Smooth muscle cell (in vitro differentiated cells): ENCODE measurements around the gene NKAIN2. TPM values are rescaled to one million over a fixed set of nuclear protein-coding genes. Genes with fewer than 3 reads are reported as not detected.
"Not testable (repeated sequence)": the region's sequence is repeated elsewhere in the genome, so short reads cannot be mapped to it uniquely, and the experiment has no call there.

Experiments
- DNase-seq: peaks from one replicate; lab custom pipeline; 2025; ENCODE audit not compliant: unreplicated experiment; lab: John Stamatoyannopoulos, UW
- H2AFZ ChIP-seq: fragments of 200-600 bp; sonication (generic); 2 replicates; pipeline ENCODE4 v1.6.0; 2016; ENCODE audit warnings: antibody characterized with exemption, low read depth, mild to moderate bottlenecking
- H3F3A ChIP-seq: fragments of 200-600 bp; sonication (generic); 2 replicates; pipeline ENCODE4 v1.6.0; 2017; ENCODE audit warnings: antibody characterized with exemption, low read depth
- H3K27ac ChIP-seq: fragments of 200-600 bp; sonication (generic); 2 replicates; pipeline ENCODE4 v1.5.1; 2016; ENCODE audit warnings: low read depth, mild to moderate bottlenecking
- H3K27me3 ChIP-seq: fragments of 200-600 bp; sonication (generic); 2 replicates; pipeline ENCODE4 v1.6.1; 2016; ENCODE audit warnings: low read depth, mild to moderate bottlenecking
- H3K36me3 ChIP-seq: fragments of 200-600 bp; sonication (generic); 2 replicates; pipeline ENCODE4 v1.5.1; 2016; ENCODE audit warnings: low read depth
- H3K4me1 ChIP-seq: fragments of 200-600 bp; sonication (generic); 2 replicates; pipeline ENCODE4 v1.5.1; 2016; ENCODE audit warnings: low read depth
- H3K4me2 ChIP-seq: fragments of 200-600 bp; sonication (generic); 2 replicates; pipeline ENCODE4 v1.6.0; 2016; ENCODE audit warnings: mild to moderate bottlenecking
- H3K4me3 ChIP-seq: fragments of 200-600 bp; sonication (generic); 2 replicates; pipeline ENCODE4 v1.5.1; 2016; ENCODE audit warnings: mild to moderate bottlenecking
- H3K79me2 ChIP-seq: fragments of 200-600 bp; sonication (generic); 2 replicates; pipeline ENCODE4 v1.6.0; 2016; ENCODE audit warnings: low read depth, mild to moderate bottlenecking
- H3K9ac ChIP-seq: fragments of 200-600 bp; sonication (generic); 2 replicates; pipeline ENCODE4 v1.6.0; 2016; ENCODE audit warnings: low read depth
- H3K9me3 ChIP-seq: fragments of 200-600 bp; sonication (generic); replicated peaks from 2 replicates; pipeline ENCODE4 v1.5.1; 2016; ENCODE audit warnings: low read depth
- H4K20me1 ChIP-seq: fragments of 200-600 bp; sonication (generic); 2 replicates; pipeline ENCODE4 v1.6.0; 2016; ENCODE audit warnings: low read depth
- WGBS: methylation state at CpG from one replicate; pipeline ENCODE4 v1.1.7; 2016; ENCODE audit warnings: low lambda C conversion rate; 5-methylcytosine and 5-hydroxymethylcytosine counted together
- polyA plus RNA-seq: library from polyadenylated mRNA; unstranded; fragments of >200 nt; fragmentation: Nextera tagmentation; extraction: Ambion mirVana; gene quantifications from 2 replicates; pipeline ENCODE4 v1.2.1, GENCODE V29; 2016
- total RNA-seq: library from RNA; depleted of rRNA; stranded (reverse); fragments of >200 nt; gene quantifications from 2 replicates; pipeline ENCODE4 v1.2.3, GENCODE V29; 2014
- TF ChIP-seq, protein P1 (sequence below): fragments of 200-600 bp; sonication (generic); IDR thresholded peaks from 2 replicates; pipeline ENCODE4 v1.5.1; 2017; ENCODE audit warnings: borderline replicate concordance, mild to moderate bottlenecking, antibody characterized with exemption; ENCODE audit not compliant: insufficient read depth, poor library complexity, severe bottlenecking

NKAIN2 gene
- total and polyA plus RNA-seq, 2 experiments from 2014 or later, result 0.09 TPM; not detected in 1

DNA sequence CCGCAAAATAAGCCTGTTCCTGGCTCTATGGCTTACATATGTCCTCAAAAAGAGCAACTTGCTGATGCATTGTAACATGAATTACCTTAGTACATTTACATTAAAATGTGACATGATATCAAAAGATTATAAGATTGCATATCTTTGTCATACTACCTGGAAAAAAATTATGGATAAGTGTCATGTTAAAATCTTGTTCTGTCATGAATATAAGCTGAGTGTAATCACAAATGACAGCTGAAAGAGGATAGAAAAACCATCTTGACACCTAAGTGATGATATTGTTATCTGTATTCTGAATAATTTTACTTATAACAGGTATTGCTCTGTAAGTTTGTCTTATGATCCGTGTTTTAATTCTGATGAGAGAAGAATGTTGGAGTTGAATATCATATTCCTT, 655.6 kb downstream of the NKAIN2 start:
- Histone ChIP-seq H3K27ac (no peak overlapping the region), H3K27me3 (peaks cover 3% of the 10 kb centered on the region), H3K9me3 (no peaks in the 10 kb centered on the region), H3K36me3 (no peaks in the 10 kb centered on the region), H3K4me3 (no peak overlapping the region), H3K4me1 (no peaks in the 10 kb centered on the region), H4K20me1 (no peaks in the 10 kb centered on the region), H3F3A (no peaks in the 10 kb centered on the region), H3K9ac (no peak overlapping the region), H3K79me2 (no peaks in the 10 kb centered on the region), H2AFZ (no peak overlapping the region), H3K4me2 (no peak overlapping the region)
- TF ChIP-seq, protein P1, sequence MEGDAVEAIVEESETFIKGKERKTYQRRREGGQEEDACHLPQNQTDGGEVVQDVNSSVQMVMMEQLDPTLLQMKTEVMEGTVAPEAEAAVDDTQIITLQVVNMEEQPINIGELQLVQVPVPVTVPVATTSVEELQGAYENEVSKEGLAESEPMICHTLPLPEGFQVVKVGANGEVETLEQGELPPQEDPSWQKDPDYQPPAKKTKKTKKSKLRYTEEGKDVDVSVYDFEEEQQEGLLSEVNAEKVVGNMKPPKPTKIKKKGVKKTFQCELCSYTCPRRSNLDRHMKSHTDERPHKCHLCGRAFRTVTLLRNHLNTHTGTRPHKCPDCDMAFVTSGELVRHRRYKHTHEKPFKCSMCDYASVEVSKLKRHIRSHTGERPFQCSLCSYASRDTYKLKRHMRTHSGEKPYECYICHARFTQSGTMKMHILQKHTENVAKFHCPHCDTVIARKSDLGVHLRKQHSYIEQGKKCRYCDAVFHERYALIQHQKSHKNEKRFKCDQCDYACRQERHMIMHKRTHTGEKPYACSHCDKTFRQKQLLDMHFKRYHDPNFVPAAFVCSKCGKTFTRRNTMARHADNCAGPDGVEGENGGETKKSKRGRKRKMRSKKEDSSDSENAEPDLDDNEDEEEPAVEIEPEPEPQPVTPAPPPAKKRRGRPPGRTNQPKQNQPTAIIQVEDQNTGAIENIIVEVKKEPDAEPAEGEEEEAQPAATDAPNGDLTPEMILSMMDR, result no peak
- WGBS, result 89% methylated on average over 2 of the region's 2 CpGs
- DNase-seq, result no peak

DNA sequence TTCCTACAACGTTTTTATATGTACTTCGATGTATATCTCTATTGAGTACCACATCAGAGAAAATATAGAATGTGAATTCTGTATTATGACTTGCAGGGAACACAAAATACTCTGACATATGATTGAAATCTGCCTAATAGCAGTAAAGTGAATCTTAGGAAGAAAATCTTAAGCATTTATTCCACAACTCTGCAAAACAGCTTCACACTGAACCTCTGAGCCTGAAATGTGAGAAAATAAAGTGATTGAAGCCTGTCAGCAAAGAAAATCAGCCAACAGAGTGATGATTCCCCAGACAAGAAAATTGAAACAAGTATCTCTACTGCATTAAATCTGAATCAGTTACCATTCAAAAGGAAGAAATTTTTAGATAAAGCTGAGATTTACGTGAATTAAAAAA, 659.1 kb downstream of the NKAIN2 start:
- TF ChIP-seq, protein P1, result no peak
- Histone ChIP-seq H3K4me3 (no peak overlapping the region), H3K27me3 (no peaks in the 10 kb centered on the region), H3K9me3 (no peaks in the 10 kb centered on the region), H3K79me2 (no peaks in the 10 kb centered on the region), H3K4me1 (no peaks in the 10 kb centered on the region), H3F3A (no peaks in the 10 kb centered on the region), H3K4me2 (no peak overlapping the region), H4K20me1 (no peaks in the 10 kb centered on the region), H2AFZ (no peak overlapping the region), H3K36me3 (no peaks in the 10 kb centered on the region), H3K27ac (no peak overlapping the region), H3K9ac (no peak overlapping the region)
- DNase-seq, result no peak
- WGBS, result 81% methylated on average over 3 of the region's 3 CpGs

DNA sequence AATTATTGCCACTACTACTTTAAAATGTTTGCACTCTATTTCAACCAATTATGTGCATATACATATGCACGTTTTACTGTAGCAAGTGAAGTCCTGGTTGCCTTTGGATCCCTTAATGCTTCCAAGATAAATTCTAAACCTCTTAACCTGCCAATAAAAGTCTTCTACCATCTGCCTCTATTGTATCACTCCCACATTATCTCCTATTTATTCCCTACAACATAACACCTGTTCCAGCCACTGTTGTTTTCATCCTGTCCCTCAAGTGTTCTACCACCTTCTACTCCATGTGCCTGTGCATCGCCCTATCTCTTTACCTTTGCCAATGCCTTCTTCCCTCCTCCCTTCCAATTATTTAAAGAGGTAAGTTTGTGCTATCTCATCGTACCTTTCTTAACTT, 659.6 kb downstream of the NKAIN2 start:
- Histone ChIP-seq H3K27ac (no peak overlapping the region), H3K36me3 (no peaks in the 10 kb centered on the region), H3K9ac (no peak overlapping the region), H4K20me1 (no peaks in the 10 kb centered on the region), H3K9me3 (no peaks in the 10 kb centered on the region), H3K27me3 (no peaks in the 10 kb centered on the region), H3K79me2 (no peaks in the 10 kb centered on the region), H3K4me2 (no peak overlapping the region), H3K4me3 (no peak overlapping the region), H2AFZ (no peak overlapping the region), H3K4me1 (no peaks in the 10 kb centered on the region), H3F3A (no peaks in the 10 kb centered on the region)
- 90% methylated on average over 3 of the region's 3 CpGs for WGBS
- DNase-seq, result no peak
- TF ChIP-seq, protein P1, result no peak

DNA sequence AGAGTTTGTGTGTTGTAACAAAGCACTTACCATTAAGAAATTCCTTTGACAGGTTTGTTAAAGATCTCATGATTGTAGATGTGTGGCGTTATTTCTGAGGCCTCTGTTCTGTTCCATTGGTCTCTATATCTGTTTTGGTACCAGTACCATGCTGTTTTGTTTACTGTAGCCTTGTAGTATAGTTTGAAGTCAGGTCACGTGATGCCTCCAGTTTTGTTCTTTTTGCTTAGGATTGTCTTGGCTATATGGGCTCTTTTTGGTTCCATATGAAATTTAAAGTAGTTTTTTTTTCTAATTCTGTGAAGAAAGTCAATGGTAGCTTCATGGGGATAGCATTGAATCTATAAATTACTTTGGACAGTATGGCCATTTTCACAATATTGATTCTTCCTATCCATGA, 660.9 kb downstream of the NKAIN2 start:
- not testable (repeated sequence) for H3K27me3 ChIP-seq, H3K4me2 ChIP-seq, H3F3A ChIP-seq, H3K9me3 ChIP-seq, H4K20me1 ChIP-seq, H3K79me2 ChIP-seq, H3K4me1 ChIP-seq, H3K4me3 ChIP-seq, DNase-seq, H3K36me3 ChIP-seq, H3K9ac ChIP-seq, H2AFZ ChIP-seq, H3K27ac ChIP-seq
- 85% methylated on average over 2 of the region's 2 CpGs for WGBS
